Fibroblast of lung (primary cell): ENCODE data around the gene MYL6. TPM values are rescaled to one million over a fixed set of nuclear protein-coding genes. Genes with fewer than 3 reads are reported as not detected.

ENCODE experiments used
- DNase-seq, 2 donors: peaks; one replicate each; pipeline versions ENCODE4 v3.0.0 to v3.0.0-alpha.2; 2010; ENCODE audit warnings: low read depth in 2 of 2
- H2AFZ ChIP-seq: 2 replicates; pipeline ENCODE4 v1.5.1; 2012; ENCODE audit warnings: low read length, control low read depth, inconsistent platforms
- H3K27ac ChIP-seq: 2 replicates; pipeline ENCODE4 v1.5.1; 2011; ENCODE audit warnings: low read length, control low read depth; ENCODE audit not compliant: insufficient read depth
- H3K27me3 ChIP-seq: 2 replicates; pipeline ENCODE4 v1.5.1; 2011; ENCODE audit warnings: mild to moderate bottlenecking, low read length; ENCODE audit not compliant: control insufficient read depth, insufficient read depth
- H3K36me3 ChIP-seq: 2 replicates; pipeline ENCODE4 v1.5.1; 2011; ENCODE audit warnings: low read length; ENCODE audit not compliant: control insufficient read depth, insufficient read depth
- H3K4me1 ChIP-seq: 2 replicates; pipeline ENCODE4 v1.5.1; 2011; ENCODE audit warnings: low read length; ENCODE audit not compliant: control insufficient read depth, insufficient read depth; ENCODE audit errors: extremely low read depth
- H3K4me2 ChIP-seq: 2 replicates; pipeline ENCODE4 v1.5.1; 2011; ENCODE audit warnings: low read length, control low read depth; ENCODE audit not compliant: insufficient read depth; ENCODE audit errors: extremely low read depth
- H3K4me3 ChIP-seq, 4 experiments: fragments of 200-600 bp in 1 of 4; sonication (generic) in 1 of 4; replicated peaks in 1 of 4; 2 replicates each; pipeline ENCODE4 v1.5.1; 2011 to 2016; ENCODE audit warnings: low read length in 4 of 4, low read depth in 3 of 4, mild to moderate bottlenecking in 3 of 4, control low read depth in 2 of 4, inconsistent platforms in 1 of 4, mixed read lengths in 1 of 4; ENCODE audit not compliant: insufficient read depth in 1 of 4; ENCODE audit errors: control extremely low read depth in 1 of 4
- H3K79me2 ChIP-seq: 2 replicates; pipeline ENCODE4 v1.5.1; 2012; ENCODE audit warnings: mild to moderate bottlenecking, low read length, inconsistent platforms; ENCODE audit not compliant: control insufficient read depth, insufficient read depth
- H3K9ac ChIP-seq: 2 replicates; pipeline ENCODE4 v1.5.1; 2011; ENCODE audit warnings: mild to moderate bottlenecking, low read length, control low read depth; ENCODE audit not compliant: insufficient read depth
- H3K9me3 ChIP-seq: 2 replicates; pipeline ENCODE4 v1.5.1; 2012; ENCODE audit warnings: low read depth, low read length; ENCODE audit not compliant: control insufficient read depth, insufficient read depth
- H4K20me1 ChIP-seq: 2 replicates; pipeline ENCODE4 v1.5.1; 2011; ENCODE audit warnings: low read length; ENCODE audit not compliant: control insufficient read depth, insufficient read depth; ENCODE audit errors: extremely low read depth
- CTCF ChIP-seq, 2 donors: IDR thresholded peaks in 1 of 2; conservative IDR thresholded peaks in 1 of 2; 1 replicate in 1 of 2; 2 replicates in 1 of 2; pipeline ENCODE4 v1.5.1; 2011 to 2012; ENCODE audit warnings: low read length in 2 of 2, control low read depth in 1 of 2, inconsistent platforms in 1 of 2, low read depth in 1 of 2, mild to moderate bottlenecking in 1 of 2
- EZH2 ChIP-seq: IDR thresholded peaks from 2 replicates; pipeline ENCODE4 v1.5.1; 2012; ENCODE audit warnings: low read length, control low read depth, mild to moderate bottlenecking; ENCODE audit errors: missing control alignments
- polyA plus RNA-seq, 2 donors: library from polyadenylated mRNA; depleted of rRNA in 1 of 2; stranded (reverse) in 1 of 2; unstranded in 1 of 2; fragments of >200 nt; gene quantifications; 2 replicates each; pipeline ENCODE4 v1.2.1, GENCODE V29; 2011 to 2012; ENCODE audit warnings: missing spikeins in 1 of 2
- total RNA-seq: library from RNA; depleted of rRNA; stranded (reverse); fragments of >200 nt; gene quantifications from 2 replicates; pipeline ENCODE4 v1.2.1, GENCODE V29; 2014

The MYL6 gene
- total and polyA plus RNA-seq, 2 donors (not counting 1 experiment from before 2014, with no cell fraction given): 1,517 to 7,941 TPM

- H4K20me1 ChIP-seq: no peaks in the 10 kb centered on the region
- H3K4me2 ChIP-seq: no peak overlapping the region
- no peak overlapping the region for H3K4me3 ChIP-seq
- H3K9ac ChIP-seq: no peak overlapping the region
- no peaks in the 10 kb centered on the region for H3K4me1 ChIP-seq
- no peaks in the 10 kb centered on the region for H3K79me2 ChIP-seq
- DNase-seq: no peak
- TF ChIP-seq EZH2 (no peak), CTCF (conservative IDR thresholded peaks at IDR 0.05 in 1 of 2, IDR thresholded peaks at IDR 0.05 in 1 of 2; ENCODE audit: low read depth in 1 of 2, low read length in 2 of 2) (no peak)
- no peaks in the 10 kb centered on the region for H3K27me3 ChIP-seq
- peaks cover 17% of the 10 kb centered on the region for H3K36me3 ChIP-seq
- H3K9me3 ChIP-seq: no peaks in the 10 kb centered on the region
- H2AFZ ChIP-seq: no peak overlapping the region
- no peak overlapping the region for H3K27ac ChIP-seq
Observed at GRCh38 chr12:56145217-56145616, 12.9 kb upstream of the MYL6 start.

GRCh38 chr12:56146492-56147460, 11.4 kb upstream of the MYL6 start:
- no peak overlapping the region for H2AFZ ChIP-seq
- DNase-seq: peak; percentile 30 to 72
- no peak overlapping the region for H3K4me3 ChIP-seq
- no peaks in the 10 kb centered on the region for H3K79me2 ChIP-seq
- no peak overlapping the region for H3K9ac ChIP-seq
- no peak overlapping the region for H3K27ac ChIP-seq
- H3K36me3 ChIP-seq: peaks cover 14% of the 10 kb centered on the region
- no peaks in the 10 kb centered on the region for H3K27me3 ChIP-seq
- no peaks in the 10 kb centered on the region for H3K9me3 ChIP-seq
- TF ChIP-seq CTCF (conservative IDR thresholded peaks at IDR 0.05 in 1 of 2, IDR thresholded peaks at IDR 0.05 in 1 of 2; ENCODE audit: low read depth in 1 of 2, low read length in 2 of 2): no peak
- TF ChIP-seq EZH2: no peak
- H3K4me1 ChIP-seq: peaks cover 5% of the 10 kb centered on the region
- H3K4me2 ChIP-seq: no peak overlapping the region
- no peaks in the 10 kb centered on the region for H4K20me1 ChIP-seq

GRCh38 chr12:56150563-56150962, 7.6 kb upstream of the MYL6 start:
- no peaks in the 10 kb centered on the region for H3K27me3 ChIP-seq
- no peaks in the 10 kb centered on the region for H4K20me1 ChIP-seq
- no peak overlapping the region for H2AFZ ChIP-seq
- no peak overlapping the region for H3K27ac ChIP-seq
- peak; percentile 24 to 66 for DNase-seq
- TF ChIP-seq CTCF (conservative IDR thresholded peaks at IDR 0.05 in 1 of 2, IDR thresholded peaks at IDR 0.05 in 1 of 2; ENCODE audit: low read depth in 1 of 2, low read length in 2 of 2) (no peak), EZH2 (no peak)
- H3K79me2 ChIP-seq: peaks cover 5% of the 10 kb centered on the region
- no peaks in the 10 kb centered on the region for H3K36me3 ChIP-seq
- H3K4me3 ChIP-seq: no peak overlapping the region
- no peak overlapping the region for H3K4me2 ChIP-seq
- no peak overlapping the region for H3K9ac ChIP-seq
- H3K9me3 ChIP-seq: no peaks in the 10 kb centered on the region
- peaks cover 13% of the 10 kb centered on the region for H3K4me1 ChIP-seq
